ENCODE data around the gene TSR3. TPM values are rescaled to one million over a fixed set of nuclear protein-coding genes. Genes with fewer than 3 reads are reported as not detected.

TSR3 gene
- total RNA-seq, 1 donor from 2014 or later: 43.8 TPM

GRCh38 chr16:1389762-1390161, 38.1 kb upstream of the TSR3 start:
- H3K36me3 ChIP-seq: peaks cover 56% of the 10 kb centered on the region
- no peak for TF ChIP-seq CTCF (IDR thresholded peaks at IDR 0.05)
- H3K4me3 ChIP-seq: no peak overlapping the region

GRCh38 chr16:1387331-1387730, 35.7 kb upstream of the TSR3 start:
- intact Hi-C loops (cut with DNase I): no loop called here
- Histone ChIP-seq H3K36me3 (peaks cover 47% of the 10 kb centered on the region), H3K9me3 (no peaks in the 10 kb centered on the region), H3K4me3 (no peak overlapping the region), H3K27ac (no peak overlapping the region), H3K4me1 (no peaks in the 10 kb centered on the region), H3K27me3 (no peaks in the 10 kb centered on the region)
- no peak for TF ChIP-seq CTCF (IDR thresholded peaks at IDR 0.05)
- DNase-seq: no peak
- ATAC-seq: no peak

More at GRCh38 chr16:1389762-1390161, 38.1 kb upstream of the TSR3 start:
- H3K4me1 ChIP-seq: no peaks in the 10 kb centered on the region
- no peaks in the 10 kb centered on the region for H3K27me3 ChIP-seq
- no peak overlapping the region for H3K27ac ChIP-seq
- intact Hi-C loops (cut with DNase I): no loop called here
- H3K9me3 ChIP-seq: no peaks in the 10 kb centered on the region
- DNase-seq (no peak), ATAC-seq (no peak)

GRCh38 chr16:1385232-1385631, 33.6 kb upstream of the TSR3 start:
- Histone ChIP-seq H3K9me3 (no peaks in the 10 kb centered on the region), H3K27me3 (no peaks in the 10 kb centered on the region), H3K4me3 (no peak overlapping the region), H3K27ac (no peak overlapping the region), H3K36me3 (peaks cover 42% of the 10 kb centered on the region), H3K4me1 (no peaks in the 10 kb centered on the region)
- ATAC-seq: no peak
- intact Hi-C loops (cut with DNase I): no loop called here
- no peak for TF ChIP-seq CTCF (IDR thresholded peaks at IDR 0.05)
- no peak for DNase-seq

- peaks cover 26% of the 10 kb centered on the region for H3K36me3 ChIP-seq
Measured at GRCh38 chr16:1383556-1383955, 31.9 kb upstream of the TSR3 start.

GRCh38 chr16:1381612-1382406, 30.1 kb upstream of the TSR3 start:
- Histone ChIP-seq H3K9me3 (no peaks in the 10 kb centered on the region), H3K27me3 (no peaks in the 10 kb centered on the region), H3K4me1 (peaks cover 11% of the 10 kb centered on the region), H3K27ac (no peak overlapping the region), H3K4me3 (no peak overlapping the region), H3K36me3 (peaks cover 21% of the 10 kb centered on the region)
- ATAC-seq (no peak), DNase-seq (no peak)
- no peak for TF ChIP-seq CTCF (IDR thresholded peaks at IDR 0.05)
- intact Hi-C loops (cut with DNase I): no loop called here

More at GRCh38 chr16:1383556-1383955, 31.9 kb upstream of the TSR3 start:
- DNase-seq (no peak), ATAC-seq (no peak)
- no peak for TF ChIP-seq CTCF (IDR thresholded peaks at IDR 0.05)
- intact Hi-C loops (cut with DNase I): no loop called here
- Histone ChIP-seq H3K27me3 (no peaks in the 10 kb centered on the region), H3K4me1 (peaks cover 8% of the 10 kb centered on the region), H3K4me3 (no peak overlapping the region), H3K27ac (no peak overlapping the region), H3K9me3 (no peaks in the 10 kb centered on the region)
